ENCODE data around the gene ABCC10.

The ABCC10 gene

GRCh38 chr6:43471399-43471798 lies 44.1 kb downstream of the ABCC10 start:
- no peak for DNase-seq (ENCODE audit: low spot score)

- no peak for DNase-seq (ENCODE audit: low spot score)
These were observed 45.2 kb downstream of the ABCC10 start for GRCh38 chr6:43472515-43472914.

- no peak for DNase-seq (ENCODE audit: low spot score)
These were observed 48.2 kb downstream of the ABCC10 start for GRCh38 chr6:43475516-43475915.

GRCh38 chr6:43476746-43477145 lies 49.4 kb downstream of the ABCC10 start:
- no peak for DNase-seq (ENCODE audit: low spot score)

- peak; percentile 95 for DNase-seq (ENCODE audit: low spot score)
These were observed 50.1 kb downstream of the ABCC10 start, which contains the start of gene TJAP1 for GRCh38 chr6:43477235-43478007. TSS of gene TJAP1 (plus strand) at chr6:43477570. CDS start at chr6:43499002, 21,432 bp downstream.

- DNase-seq (ENCODE audit: low spot score) = no peak
These were observed 50.6 kb downstream of the ABCC10 start for GRCh38 chr6:43478008-43478372.

GRCh38 chr6:43481075-43481474 lies 53.7 kb downstream of the ABCC10 start:
- no peak for DNase-seq (ENCODE audit: low spot score)

GRCh38 chr6:43481591-43482236 lies 54.4 kb downstream of the ABCC10 start:
- no peak for DNase-seq (ENCODE audit: low spot score)

- DNase-seq (ENCODE audit: low spot score) = no peak
These were observed 61.4 kb downstream of the ABCC10 start for GRCh38 chr6:43488667-43489276.

- DNase-seq (ENCODE audit: low spot score) = no peak
These were observed 62.1 kb downstream of the ABCC10 start for GRCh38 chr6:43489277-43490072.

- no peak for DNase-seq (ENCODE audit: low spot score)
These were observed 63.2 kb downstream of the ABCC10 start for GRCh38 chr6:43490523-43490939.

- no peak for DNase-seq (ENCODE audit: low spot score)
These were observed 64.7 kb downstream of the ABCC10 start for GRCh38 chr6:43491750-43492661.

GRCh38 chr6:43492673-43493072 lies 65.3 kb downstream of the ABCC10 start:
- DNase-seq (ENCODE audit: low spot score) = no peak

GRCh38 chr6:43493230-43493629 lies 65.9 kb downstream of the ABCC10 start:
- no peak for DNase-seq (ENCODE audit: low spot score)

GRCh38 chr6:43493833-43494232 lies 66.5 kb downstream of the ABCC10 start:
- DNase-seq (ENCODE audit: low spot score) = no peak

GRCh38 chr6:43494321-43494720 lies 67.0 kb downstream of the ABCC10 start:
- DNase-seq (ENCODE audit: low spot score) = no peak

GRCh38 chr6:43494766-43495165 lies 67.4 kb downstream of the ABCC10 start:
- DNase-seq (ENCODE audit: low spot score) = no peak

GRCh38 chr6:43495409-43495941 lies 68.1 kb downstream of the ABCC10 start:
- DNase-seq (ENCODE audit: low spot score) = peak; percentile 18

- DNase-seq (ENCODE audit: low spot score) = peak; percentile 18
These were observed 69.2 kb downstream of the ABCC10 start for GRCh38 chr6:43496370-43497128.

GRCh38 chr6:43497129-43497396 lies 69.7 kb downstream of the ABCC10 start:
- DNase-seq (ENCODE audit: low spot score) = no peak

All from CD4-positive, alpha-beta T cell treated with Interleukin-2 at 100 ng/mL for 4 hours (primary cell).